ENCODE measurements around the gene EIF2S2. TPM values are rescaled to one million over a fixed set of nuclear protein-coding genes. Genes with fewer than 3 reads are reported as not detected.

The EIF2S2 gene
- total RNA-seq, 1 donor from 2014 or later: 114 TPM

GRCh38 chr20:34085544-34086040, 26.5 kb downstream of the EIF2S2 start:
- peaks cover 3% of the 10 kb centered on the region for H3K27me3 Mint-ChIP-seq (ENCODE audit: insufficient read depth, low read depth)
- H3K27ac Mint-ChIP-seq: no peak overlapping the region
- TF ChIP-seq EZH2phosphoT487 (IDR thresholded peaks at IDR 0.05) (no peak), CTCF (IDR thresholded peaks at IDR 0.05) (no peak), EZH2 (IDR thresholded peaks at IDR 0.05) (no peak)
- no peak overlapping the region for H3K4me2 ChIP-seq
- DNase-seq (ENCODE audit: low spot score): no peak
- H3K79me2 ChIP-seq (ENCODE audit: low read depth): no peaks in the 10 kb centered on the region
- H3K36me3 Mint-ChIP-seq: peaks cover 46% of the 10 kb centered on the region
- no peaks in the 10 kb centered on the region for H3K4me1 Mint-ChIP-seq
- H3K4me1 ChIP-seq: no peaks in the 10 kb centered on the region
- no peaks in the 10 kb centered on the region for H3K9me3 ChIP-seq (ENCODE audit: low read depth)
- peaks cover 16% of the 10 kb centered on the region for H4K20me1 ChIP-seq (ENCODE audit: low read depth)
- peaks cover 24% of the 10 kb centered on the region for H3F3A ChIP-seq (ENCODE audit: low read depth)
- no peak overlapping the region for H3K27ac ChIP-seq
- no peaks in the 10 kb centered on the region for H3K9me3 Mint-ChIP-seq
- H3K4me3 ChIP-seq: no peak overlapping the region
- no peaks in the 10 kb centered on the region for H3K27me3 ChIP-seq
- H3K36me3 ChIP-seq: no peaks in the 10 kb centered on the region
- no peak overlapping the region for H2AFZ ChIP-seq (replicated peaks)
- H3K9ac ChIP-seq: no peak overlapping the region
- no peak overlapping the region for H3K4me3 Mint-ChIP-seq

DNA sequence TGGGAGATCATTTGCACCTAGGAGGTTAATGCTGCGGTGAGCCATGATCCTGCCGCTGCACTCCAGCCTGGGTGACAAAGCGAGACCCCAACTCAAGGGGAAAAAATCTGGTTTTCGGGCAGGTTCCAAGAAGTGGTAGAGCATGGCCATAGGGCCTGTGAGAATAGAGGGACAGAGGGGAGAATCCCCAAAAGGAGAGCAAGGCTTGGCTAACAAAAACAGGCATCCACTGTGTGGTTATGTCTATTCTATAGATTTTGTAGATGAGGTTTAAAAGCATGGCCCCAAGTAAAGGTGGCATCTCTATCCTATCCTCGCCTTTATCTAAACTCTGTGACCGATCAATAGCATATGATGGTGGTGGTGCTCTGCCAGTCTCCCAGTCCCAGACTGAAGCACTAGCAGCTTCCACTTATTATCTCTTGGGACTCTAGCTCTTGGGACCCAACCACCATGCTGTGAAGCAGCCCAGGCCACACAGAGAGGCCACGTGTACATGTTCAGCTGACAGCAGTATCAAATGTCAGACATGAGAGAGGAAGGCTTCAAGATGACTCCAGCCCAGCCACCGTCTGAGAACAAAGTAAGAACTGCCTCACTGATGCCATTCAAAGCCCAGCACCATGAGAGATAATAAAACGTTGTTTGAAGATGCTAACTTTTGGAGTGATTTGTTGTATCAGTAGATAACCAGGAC, 27.7 kb downstream of the EIF2S2 start:
- Histone ChIP-seq H2AFZ (replicated peaks) (no peak overlapping the region), H3K27ac (no peak overlapping the region), H3K9me3 (ENCODE audit: low read depth) (no peaks in the 10 kb centered on the region), H3F3A (ENCODE audit: low read depth) (peaks cover 14% of the 10 kb centered on the region), H3K36me3 (no peaks in the 10 kb centered on the region), H3K4me1 (no peaks in the 10 kb centered on the region), H3K79me2 (ENCODE audit: low read depth) (no peaks in the 10 kb centered on the region), H3K9ac (no peak overlapping the region), H3K27me3 (no peaks in the 10 kb centered on the region), H4K20me1 (ENCODE audit: low read depth) (peaks cover 15% of the 10 kb centered on the region), H3K4me2 (no peak overlapping the region), H3K4me3 (no peak overlapping the region)
- peaks cover 44% of the 10 kb centered on the region for H3K36me3 Mint-ChIP-seq
- TF ChIP-seq EZH2phosphoT487 (IDR thresholded peaks at IDR 0.05) (no peak), CTCF (IDR thresholded peaks at IDR 0.05) (no peak), EZH2 (IDR thresholded peaks at IDR 0.05) (no peak)
- H3K4me3 Mint-ChIP-seq: no peak overlapping the region
- no peak overlapping the region for H3K27ac Mint-ChIP-seq
- H3K27me3 Mint-ChIP-seq (ENCODE audit: insufficient read depth, low read depth): peaks cover 6% of the 10 kb centered on the region
- no peaks in the 10 kb centered on the region for H3K9me3 Mint-ChIP-seq
- no peak for DNase-seq (ENCODE audit: low spot score)
- no peaks in the 10 kb centered on the region for H3K4me1 Mint-ChIP-seq

DNA sequence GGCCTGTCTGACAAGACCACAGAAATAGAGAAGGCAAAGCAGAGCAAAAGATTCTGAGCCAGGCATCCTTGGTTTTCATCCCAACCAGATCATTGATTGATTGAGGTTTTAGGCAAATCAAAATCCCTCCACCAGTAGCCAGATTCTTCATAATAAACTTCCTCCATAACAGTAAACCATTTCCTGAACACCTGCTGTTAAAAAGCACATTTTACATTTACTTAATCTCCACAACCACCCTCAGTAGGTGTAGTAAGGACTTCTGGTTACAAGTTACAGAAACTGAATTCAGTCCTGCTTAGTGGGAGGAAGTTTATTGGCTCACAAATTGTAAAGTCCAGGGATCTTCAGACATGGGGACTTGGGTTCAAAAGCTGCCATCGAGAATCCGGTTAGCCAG, 28.3 kb downstream of the EIF2S2 start:
- no peaks in the 10 kb centered on the region for H3K79me2 ChIP-seq (ENCODE audit: low read depth)
- H2AFZ ChIP-seq (replicated peaks): no peak overlapping the region
- DNase-seq (ENCODE audit: low spot score): no peak
- Mint-ChIP-seq H3K4me1 (no peaks in the 10 kb centered on the region), H3K4me3 (no peak overlapping the region), H3K27ac (no peak overlapping the region), H3K36me3 (peaks cover 43% of the 10 kb centered on the region), H3K9me3 (no peaks in the 10 kb centered on the region), H3K27me3 (ENCODE audit: insufficient read depth, low read depth) (peaks cover 6% of the 10 kb centered on the region)
- H4K20me1 ChIP-seq (ENCODE audit: low read depth): peaks cover 18% of the 10 kb centered on the region
- H3K4me2 ChIP-seq: no peak overlapping the region
- H3K4me1 ChIP-seq: no peaks in the 10 kb centered on the region
- H3K9ac ChIP-seq: no peak overlapping the region
- TF ChIP-seq CTCF (IDR thresholded peaks at IDR 0.05) (no peak), EZH2 (IDR thresholded peaks at IDR 0.05) (no peak), EZH2phosphoT487 (IDR thresholded peaks at IDR 0.05) (no peak)
- H3K36me3 ChIP-seq: no peaks in the 10 kb centered on the region
- no peaks in the 10 kb centered on the region for H3K27me3 ChIP-seq
- H3K9me3 ChIP-seq (ENCODE audit: low read depth): no peaks in the 10 kb centered on the region
- peaks cover 14% of the 10 kb centered on the region for H3F3A ChIP-seq (ENCODE audit: low read depth)
- H3K4me3 ChIP-seq: no peak overlapping the region
- H3K27ac ChIP-seq: no peak overlapping the region
